Upper lobe of left lung (tissue), 6 donors: ENCODE results near the gene HS3ST1. TPM values are rescaled to one million over a fixed set of nuclear protein-coding genes. Genes with fewer than 3 reads are reported as not detected.

ENCODE experiments used
- ATAC-seq, 2 donors: fragments of 200-7000 bp; cut with Tn5 transposase; one replicate each; pipeline ENCODE4 v1.9.1; 2022; ENCODE audit warnings: mild to moderate bottlenecking in 2 of 2, moderate library complexity in 2 of 2; ENCODE audit not compliant: low FRiP score in 2 of 2
- DNase-seq, 2 donors: peaks; one replicate each; pipeline ENCODE4 v3.0.0-alpha.2; 2019 to 2020
- H3K27ac ChIP-seq, 4 donors: fragments of 200-600 bp; sonication (generic); one replicate each; pipeline ENCODE4 v1.5.1; 2016 to 2019
- H3K27me3 ChIP-seq, 4 donors: fragments of 200-600 bp; sonication (generic); one replicate each; pipeline ENCODE4 v1.5.1; 2017 to 2019
- H3K36me3 ChIP-seq, 4 donors: fragments of 200-600 bp; sonication (generic); one replicate each; pipeline ENCODE4 v1.5.1; 2016 to 2019
- H3K4me1 ChIP-seq, 4 donors: fragments of 200-600 bp; sonication (generic); one replicate each; pipeline ENCODE4 v1.5.1; 2018 to 2019
- H3K4me3 ChIP-seq, 4 donors: fragments of 200-600 bp; sonication (generic); one replicate each; pipeline ENCODE4 v1.5.1; 2017 to 2019; ENCODE audit warnings: mild to moderate bottlenecking in 2 of 4, moderate library complexity in 1 of 4
- H3K9me3 ChIP-seq, 4 donors: fragments of 200-600 bp; sonication (generic); one replicate each; pipeline ENCODE4 v1.5.1; 2018 to 2019
- CTCF ChIP-seq, 6 experiments: fragments of 450-650 bp in 4 of 6; fragments of 200-600 bp in 2 of 6; sonication (generic) in 2 of 6; IDR thresholded peaks; one replicate each; pipeline ENCODE4 v1.5.1; 2016 to 2019; ENCODE audit warnings: antibody characterized with exemption in 6 of 6
- EP300 ChIP-seq, 4 donors: sonication (generic); formaldehyde crosslinking; IDR thresholded peaks; one replicate each; pipeline ENCODE4 v1.5.1; 2017; ENCODE audit warnings: antibody characterized with exemption in 4 of 4, control low read depth in 2 of 4
- POLR2A ChIP-seq, 4 donors: fragments of 450-650 bp; IDR thresholded peaks; one replicate each; pipeline ENCODE4 v1.5.1; 2016 to 2017; ENCODE audit warnings: antibody characterized with exemption in 4 of 4, mild to moderate bottlenecking in 2 of 4
- POLR2AphosphoS5 ChIP-seq, 2 donors: sonication (generic); formaldehyde crosslinking; IDR thresholded peaks; one replicate each; pipeline ENCODE4 v1.5.1; 2017; ENCODE audit warnings: antibody characterized with exemption in 2 of 2
- WGBS, 2 donors: methylation state at CpG; one replicate each; pipeline ENCODE4 v1.1.5; 2017 to 2018; 5-methylcytosine and 5-hydroxymethylcytosine counted together
- small RNA-seq, 4 donors: library from RNA; depleted of rRNA; stranded (forward); fragments of <200 nt; gene quantifications; one replicate each; pipeline ENCODE3, GENCODE V24; 2016
- total RNA-seq, 6 donors: library from RNA; depleted of rRNA in 4 of 6; stranded (reverse); fragments of >200 nt in 4 of 6; gene quantifications; one replicate each; pipeline versions ENCODE4 v1.1.0 to v1.2.1, GENCODE V29; 2016 to 2021
- donor health status: DM: no; HTN: no; CAD: no; lungs with moderate emphysema.
- donor health status: DM: no; HTN: yes; CAD: no; lungs with severe emphysema.

Gene HS3ST1
- total RNA-seq, 6 donors from 2014 or later = 3.4 to 13.8 (median 7.2) TPM

GRCh38 chr4:11343536-11343935 is 85.2 kb downstream of the HS3ST1 start:
- no peaks in the 10 kb centered on the region for H3K4me1 ChIP-seq
- DNase-seq = no peak
- WGBS, 2 donors = 89 to 93% methylated on average over 4 of the region's 4 CpGs
- H3K4me3 ChIP-seq = no peak overlapping the region
- H3K9me3 ChIP-seq = no peaks in the 10 kb centered on the region
- no peak for ATAC-seq
- no peaks in the 10 kb centered on the region for H3K36me3 ChIP-seq
- H3K27ac ChIP-seq = no peak overlapping the region
- no peaks in the 10 kb centered on the region for H3K27me3 ChIP-seq
- TF ChIP-seq CTCF (IDR thresholded peaks at IDR 0.05) = no peak
- TF ChIP-seq POLR2AphosphoS5 (IDR thresholded peaks at IDR 0.05) = no peak
- no peak for TF ChIP-seq POLR2A (IDR thresholded peaks at IDR 0.05)
- no peak for TF ChIP-seq EP300 (IDR thresholded peaks at IDR 0.05)

Small RNA genes lying within 50 kb of the gene (small RNA-seq; reads per million reads assigned to genes)
- gene MIR572 = 0 reads per million in 4 donors
- 0 reads per million in 4 donors for gene RNA5SP156
